UCSD-AML1 (cell line): ENCODE results near the gene MARCHF11.

Experiments used
- DNase-seq: peaks from one replicate; lab custom pipeline; 2025; ENCODE audit not compliant: unreplicated experiment; lab: John Stamatoyannopoulos, UW

Gene MARCHF11

GRCh38 chr5:16179511-16179935 is at the start of gene MARCHF11:
Gene MARCHF11 (minus strand): TSS chr5:16179791. CDS start chr5:16179575, 216 bp downstream.
- DNase-seq, result no peak

- no peak for DNase-seq
Observed at GRCh38 chr5:16225927-16226326, 46.3 kb upstream of the MARCHF11 start.

DNA sequence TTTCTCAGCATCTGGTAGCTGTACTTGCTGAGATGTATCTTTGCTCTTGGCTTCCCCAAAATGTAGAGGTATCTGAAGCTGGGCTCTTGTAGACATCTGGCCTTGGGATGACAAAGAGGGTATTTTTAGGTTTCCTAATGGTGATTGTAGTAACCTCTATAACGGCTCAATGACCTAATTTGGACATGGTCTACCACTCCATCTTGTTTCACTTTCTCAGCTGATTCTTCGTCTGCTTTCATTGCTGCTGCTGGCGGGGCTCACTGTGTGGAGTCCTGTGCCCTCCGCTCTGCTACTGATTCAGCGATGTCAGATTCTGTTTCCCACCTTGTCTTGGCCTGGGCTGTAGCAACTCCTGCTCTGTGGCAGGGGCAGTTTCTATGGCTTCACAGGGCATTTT is 12.7 kb upstream of the MARCHF11 start:
- no peak for DNase-seq

- no peak for DNase-seq
Observed at GRCh38 chr5:16180789-16181082, 1.1 kb upstream of the MARCHF11 start.

- no peak for DNase-seq
Observed at GRCh38 chr5:16179936-16180788, 571 bp upstream of the MARCHF11 start.

GRCh38 chr5:16178745-16179372 is 732 bp downstream of the MARCHF11 start:
- peak; percentile 10 for DNase-seq

- DNase-seq, result no peak
Observed at GRCh38 chr5:16169550-16169949, 10.0 kb downstream of the MARCHF11 start.

- no peak for DNase-seq
Observed at GRCh38 chr5:16160706-16161105, 18.9 kb downstream of the MARCHF11 start.

- DNase-seq, result no peak
Observed at GRCh38 chr5:16159636-16160035, 20.0 kb downstream of the MARCHF11 start.

DNA sequence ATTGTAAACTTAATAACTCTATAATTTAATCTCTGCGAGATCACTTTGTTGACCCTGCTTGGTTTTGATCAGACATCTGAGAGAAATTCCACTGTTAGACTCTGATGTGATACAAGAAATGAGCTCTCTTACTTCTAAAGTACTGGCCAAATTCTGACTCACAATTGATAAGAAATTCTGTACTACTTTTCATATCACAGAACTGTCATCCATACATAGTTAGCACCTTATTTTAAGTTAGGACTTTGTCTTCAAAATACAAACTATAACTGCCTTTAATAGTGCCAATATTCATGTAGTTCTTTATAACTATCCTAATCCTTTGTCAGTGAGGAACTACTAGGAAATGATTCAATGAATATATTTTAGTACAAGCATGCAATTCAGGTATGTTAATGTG is 23.4 kb downstream of the MARCHF11 start:
- no peak for DNase-seq

DNA sequence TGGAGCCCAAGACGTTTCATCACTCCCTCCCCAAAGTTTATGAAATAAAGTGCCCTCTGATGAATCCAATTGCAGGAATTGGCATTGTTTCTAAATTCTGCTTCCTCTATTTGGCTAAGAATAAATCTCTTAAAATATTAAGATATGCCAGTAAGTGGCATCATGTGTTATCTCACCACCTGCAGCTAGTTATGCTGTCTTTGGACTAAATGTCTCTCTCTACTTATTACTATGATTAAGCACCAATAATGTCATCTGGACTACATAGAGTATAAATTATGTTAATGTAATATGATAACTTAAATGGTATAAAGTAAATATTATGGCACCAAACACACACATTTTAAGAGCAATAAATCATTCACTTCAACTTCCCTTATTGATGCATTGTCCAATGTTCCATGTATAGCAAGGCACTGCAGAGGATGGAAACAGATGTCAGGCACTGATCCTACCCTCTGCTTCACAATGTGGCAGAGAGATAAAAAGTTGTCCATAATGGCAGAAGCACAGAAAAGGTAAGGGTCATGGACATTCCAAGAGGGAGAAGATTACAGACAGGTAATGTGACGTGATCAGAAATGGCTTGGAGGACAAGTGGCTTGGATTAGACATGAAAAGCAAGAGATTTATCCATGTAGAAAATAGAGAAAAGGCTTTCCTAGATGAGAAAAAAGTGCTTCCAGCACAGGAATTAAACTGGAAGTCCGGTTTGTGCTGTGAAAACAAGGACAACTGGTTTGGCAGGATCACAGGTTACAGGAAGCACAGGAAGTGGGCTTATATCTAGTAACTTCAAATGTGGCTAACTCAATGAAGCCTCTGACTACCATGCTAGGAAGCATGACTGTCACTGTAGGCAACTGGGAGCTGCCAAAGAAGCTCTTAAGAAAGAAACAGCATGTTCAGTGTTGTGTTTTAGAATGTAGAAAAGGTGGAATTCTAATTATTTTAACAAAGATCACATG is 26.7 kb downstream of the MARCHF11 start:
- DNase-seq, result no peak

GRCh38 chr5:16149621-16150020 is 30.0 kb downstream of the MARCHF11 start:
- no peak for DNase-seq

DNA sequence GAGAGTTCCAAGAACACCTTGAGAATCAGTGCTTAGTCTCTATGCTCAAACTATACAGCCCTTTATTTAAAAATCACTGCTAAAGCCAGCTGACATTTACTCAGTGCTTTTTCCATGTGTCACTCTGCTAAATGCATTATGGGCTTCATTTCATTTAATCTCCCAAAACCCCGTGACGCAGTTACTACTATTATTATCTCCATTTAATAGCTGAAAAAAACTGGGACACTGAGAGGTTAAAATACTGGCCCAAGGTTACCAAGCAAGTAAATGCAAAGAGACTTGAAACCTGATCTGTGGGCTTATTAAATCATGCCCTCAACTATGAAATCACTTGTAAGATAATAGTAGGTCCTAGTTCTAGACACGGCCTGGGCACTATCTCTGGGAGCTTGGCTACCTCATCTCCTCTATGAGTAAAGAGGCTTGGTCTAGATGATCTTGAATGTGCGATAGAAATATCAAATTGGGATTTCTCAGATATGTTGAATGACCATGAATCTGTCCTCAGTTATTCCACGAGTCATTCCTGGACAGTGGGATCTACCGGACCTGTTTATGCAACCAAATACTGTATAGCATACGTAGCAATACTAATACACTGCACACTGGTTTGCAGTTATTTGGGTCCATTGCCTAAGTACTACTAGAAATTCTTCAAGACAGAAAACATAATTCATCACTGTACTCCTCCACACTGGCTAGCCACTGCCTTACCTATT is 32.3 kb downstream of the MARCHF11 start:
- no peak for DNase-seq

DNA sequence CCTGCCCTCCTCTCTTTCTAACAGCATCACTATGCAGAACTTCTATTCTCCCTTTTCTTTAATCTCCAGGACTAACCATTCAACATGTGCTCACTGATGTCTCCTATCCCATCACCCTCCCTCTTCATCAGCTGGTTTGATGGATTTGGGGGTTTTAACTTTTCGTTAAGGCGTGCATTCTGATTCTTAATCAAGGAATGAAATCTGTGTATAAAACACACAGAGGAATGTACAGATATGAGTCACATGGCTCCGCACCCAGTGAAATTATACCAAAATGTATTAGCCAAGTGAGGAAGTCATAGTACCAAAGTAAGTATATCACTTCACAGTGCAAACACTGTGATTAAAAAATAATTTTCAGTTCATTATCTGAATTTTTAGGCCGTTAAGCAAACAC is 35.2 kb downstream of the MARCHF11 start:
- no peak for DNase-seq

GRCh38 chr5:16143361-16144049 is 36.1 kb downstream of the MARCHF11 start:
- DNase-seq, result no peak

GRCh38 chr5:16140944-16141343 is 38.6 kb downstream of the MARCHF11 start:
- DNase-seq, result no peak

DNA sequence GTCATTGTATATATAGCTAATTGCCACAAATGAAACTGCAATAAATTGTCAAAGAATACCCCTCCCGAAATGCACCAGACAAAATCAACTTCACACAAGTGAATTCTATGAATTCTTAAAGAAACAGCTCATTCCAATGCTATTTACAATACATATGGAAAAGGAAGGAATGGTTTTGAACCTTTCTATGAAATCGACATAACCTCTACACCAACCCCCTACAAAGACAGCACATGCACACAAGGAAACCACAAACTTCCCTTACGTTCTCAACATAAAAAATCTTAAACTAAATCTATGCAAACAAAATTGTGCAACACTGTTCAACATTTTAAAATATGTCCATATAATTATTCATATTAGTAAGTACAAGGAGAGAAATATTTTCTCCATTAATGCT is 39.2 kb downstream of the MARCHF11 start:
- DNase-seq, result no peak

GRCh38 chr5:16137177-16137576 is 42.4 kb downstream of the MARCHF11 start:
- no peak for DNase-seq

GRCh38 chr5:16135506-16135905 is 44.1 kb downstream of the MARCHF11 start:
- DNase-seq, result no peak

GRCh38 chr5:16135003-16135402 is 44.6 kb downstream of the MARCHF11 start:
- no peak for DNase-seq
